Measurements from ENCODE around the gene PITHD1.

DNA sequence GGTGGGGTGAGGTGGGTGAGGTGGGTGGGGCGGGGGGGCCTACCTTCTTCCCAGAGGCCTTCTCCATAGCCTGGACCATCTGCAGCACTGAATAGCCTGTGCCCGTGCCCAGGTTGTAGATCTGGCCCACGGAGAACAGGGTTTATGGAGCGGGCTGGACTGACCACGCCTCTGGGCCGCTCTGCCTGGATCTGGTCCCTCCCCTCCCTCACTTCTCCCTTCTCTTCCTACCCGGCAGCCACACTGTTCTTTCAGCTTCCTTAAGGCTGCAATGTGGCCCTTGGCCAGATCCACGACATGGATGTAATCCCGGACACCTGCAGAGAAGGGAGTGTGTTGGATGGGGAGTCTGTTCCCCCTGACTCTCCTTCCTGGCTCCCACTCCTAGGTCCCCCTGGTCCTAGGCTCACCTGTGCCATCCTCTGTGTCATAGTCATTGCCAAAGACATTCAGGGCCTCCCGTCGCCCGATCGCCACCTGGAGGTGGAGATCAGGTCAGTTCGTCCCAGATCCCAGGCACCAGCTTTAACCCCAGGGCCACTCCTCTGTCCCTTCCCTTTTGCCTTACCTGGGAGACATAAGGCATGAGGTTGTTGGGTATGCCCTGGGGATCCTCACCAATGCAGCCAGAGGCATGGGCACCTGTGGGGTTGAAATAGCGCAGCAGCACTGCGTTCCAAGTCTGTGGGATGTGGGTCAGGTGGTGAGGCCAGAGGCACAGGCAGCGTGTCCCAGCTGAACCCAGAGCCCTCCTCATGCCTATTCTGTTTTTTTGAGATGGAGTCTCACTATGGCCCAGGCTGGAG lies 18.5 kb downstream of the PITHD1 start:
- TF ChIP-seq, protein P1, sequence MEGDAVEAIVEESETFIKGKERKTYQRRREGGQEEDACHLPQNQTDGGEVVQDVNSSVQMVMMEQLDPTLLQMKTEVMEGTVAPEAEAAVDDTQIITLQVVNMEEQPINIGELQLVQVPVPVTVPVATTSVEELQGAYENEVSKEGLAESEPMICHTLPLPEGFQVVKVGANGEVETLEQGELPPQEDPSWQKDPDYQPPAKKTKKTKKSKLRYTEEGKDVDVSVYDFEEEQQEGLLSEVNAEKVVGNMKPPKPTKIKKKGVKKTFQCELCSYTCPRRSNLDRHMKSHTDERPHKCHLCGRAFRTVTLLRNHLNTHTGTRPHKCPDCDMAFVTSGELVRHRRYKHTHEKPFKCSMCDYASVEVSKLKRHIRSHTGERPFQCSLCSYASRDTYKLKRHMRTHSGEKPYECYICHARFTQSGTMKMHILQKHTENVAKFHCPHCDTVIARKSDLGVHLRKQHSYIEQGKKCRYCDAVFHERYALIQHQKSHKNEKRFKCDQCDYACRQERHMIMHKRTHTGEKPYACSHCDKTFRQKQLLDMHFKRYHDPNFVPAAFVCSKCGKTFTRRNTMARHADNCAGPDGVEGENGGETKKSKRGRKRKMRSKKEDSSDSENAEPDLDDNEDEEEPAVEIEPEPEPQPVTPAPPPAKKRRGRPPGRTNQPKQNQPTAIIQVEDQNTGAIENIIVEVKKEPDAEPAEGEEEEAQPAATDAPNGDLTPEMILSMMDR (IDR thresholded peaks at IDR 0.05) = peak in 1 of 3 donors; percentile 24
- TF ChIP-seq POLR2A (IDR thresholded peaks at IDR 0.05) (no peak), POLR2AphosphoS5 (IDR thresholded peaks at IDR 0.05) (no peak)

Data from breast epithelium (tissue), 3 donors.